Smooth muscle cell (in vitro differentiated cells): ENCODE measurements around the gene COL9A2. TPM values are rescaled to one million over a fixed set of nuclear protein-coding genes. Genes with fewer than 3 reads are reported as not detected.

Experiments
- DNase-seq: peaks from one replicate; lab custom pipeline; 2025; ENCODE audit not compliant: unreplicated experiment; lab: John Stamatoyannopoulos, UW
- H2AFZ ChIP-seq: fragments of 200-600 bp; sonication (generic); 2 replicates; pipeline ENCODE4 v1.6.0; 2016; ENCODE audit warnings: antibody characterized with exemption, low read depth, mild to moderate bottlenecking
- H3F3A ChIP-seq: fragments of 200-600 bp; sonication (generic); 2 replicates; pipeline ENCODE4 v1.6.0; 2017; ENCODE audit warnings: antibody characterized with exemption, low read depth
- H3K27ac ChIP-seq: fragments of 200-600 bp; sonication (generic); 2 replicates; pipeline ENCODE4 v1.5.1; 2016; ENCODE audit warnings: low read depth, mild to moderate bottlenecking
- H3K27me3 ChIP-seq: fragments of 200-600 bp; sonication (generic); 2 replicates; pipeline ENCODE4 v1.6.1; 2016; ENCODE audit warnings: low read depth, mild to moderate bottlenecking
- H3K36me3 ChIP-seq: fragments of 200-600 bp; sonication (generic); 2 replicates; pipeline ENCODE4 v1.5.1; 2016; ENCODE audit warnings: low read depth
- H3K4me1 ChIP-seq: fragments of 200-600 bp; sonication (generic); 2 replicates; pipeline ENCODE4 v1.5.1; 2016; ENCODE audit warnings: low read depth
- H3K4me2 ChIP-seq: fragments of 200-600 bp; sonication (generic); 2 replicates; pipeline ENCODE4 v1.6.0; 2016; ENCODE audit warnings: mild to moderate bottlenecking
- H3K4me3 ChIP-seq: fragments of 200-600 bp; sonication (generic); 2 replicates; pipeline ENCODE4 v1.5.1; 2016; ENCODE audit warnings: mild to moderate bottlenecking
- H3K79me2 ChIP-seq: fragments of 200-600 bp; sonication (generic); 2 replicates; pipeline ENCODE4 v1.6.0; 2016; ENCODE audit warnings: low read depth, mild to moderate bottlenecking
- H3K9ac ChIP-seq: fragments of 200-600 bp; sonication (generic); 2 replicates; pipeline ENCODE4 v1.6.0; 2016; ENCODE audit warnings: low read depth
- H3K9me3 ChIP-seq: fragments of 200-600 bp; sonication (generic); replicated peaks from 2 replicates; pipeline ENCODE4 v1.5.1; 2016; ENCODE audit warnings: low read depth
- H4K20me1 ChIP-seq: fragments of 200-600 bp; sonication (generic); 2 replicates; pipeline ENCODE4 v1.6.0; 2016; ENCODE audit warnings: low read depth
- CTCF ChIP-seq: fragments of 200-600 bp; sonication (generic); IDR thresholded peaks from 2 replicates; pipeline ENCODE4 v1.5.1; 2017; ENCODE audit warnings: borderline replicate concordance, mild to moderate bottlenecking, antibody characterized with exemption; ENCODE audit not compliant: insufficient read depth, poor library complexity, severe bottlenecking
- WGBS: methylation state at CpG from one replicate; pipeline ENCODE4 v1.1.7; 2016; ENCODE audit warnings: low lambda C conversion rate; 5-methylcytosine and 5-hydroxymethylcytosine counted together
- polyA plus RNA-seq: library from polyadenylated mRNA; unstranded; fragments of >200 nt; fragmentation: Nextera tagmentation; extraction: Ambion mirVana; gene quantifications from 2 replicates; pipeline ENCODE4 v1.2.1, GENCODE V29; 2016
- total RNA-seq: library from RNA; depleted of rRNA; stranded (reverse); fragments of >200 nt; gene quantifications from 2 replicates; pipeline ENCODE4 v1.2.3, GENCODE V29; 2014

COL9A2 gene
- total and polyA plus RNA-seq, 2 experiments from 2014 or later, result 8.0 to 24.5 TPM

GRCh38 chr1:40357625-40358024 lies 40.5 kb upstream of the COL9A2 start:
- Histone ChIP-seq H3K9me3 (peaks cover 16% of the 10 kb centered on the region), H4K20me1 (no peaks in the 10 kb centered on the region), H3K4me1 (no peaks in the 10 kb centered on the region), H3F3A (no peaks in the 10 kb centered on the region), H3K36me3 (no peaks in the 10 kb centered on the region), H3K4me3 (no peak overlapping the region), H3K79me2 (no peaks in the 10 kb centered on the region), H3K27ac (no peak overlapping the region), H2AFZ (no peak overlapping the region), H3K27me3 (no peaks in the 10 kb centered on the region), H3K9ac (no peak overlapping the region), H3K4me2 (no peak overlapping the region)
- DNase-seq, result no peak
- TF ChIP-seq CTCF, result no peak

GRCh38 chr1:40353082-40353481 lies 36.0 kb upstream of the COL9A2 start:
- Histone ChIP-seq H4K20me1 (no peaks in the 10 kb centered on the region), H3K4me3 (no peak overlapping the region), H2AFZ (no peak overlapping the region), H3K27ac (no peak overlapping the region), H3K79me2 (no peaks in the 10 kb centered on the region), H3K9me3 (peaks cover 5% of the 10 kb centered on the region), H3K36me3 (no peaks in the 10 kb centered on the region), H3K4me2 (no peak overlapping the region), H3K4me1 (no peaks in the 10 kb centered on the region), H3F3A (no peaks in the 10 kb centered on the region), H3K27me3 (no peaks in the 10 kb centered on the region), H3K9ac (no peak overlapping the region)
- 93% methylated on average over 3 of the region's 3 CpGs for WGBS
- no peak for TF ChIP-seq CTCF
- DNase-seq, result no peak

GRCh38 chr1:40352126-40352525 lies 35.0 kb upstream of the COL9A2 start:
- WGBS, result 91% methylated on average over 3 of the region's 3 CpGs
- Histone ChIP-seq H2AFZ (no peak overlapping the region), H3K9ac (no peak overlapping the region), H3K27me3 (no peaks in the 10 kb centered on the region), H3K36me3 (no peaks in the 10 kb centered on the region), H3K79me2 (no peaks in the 10 kb centered on the region), H3K4me2 (no peak overlapping the region), H3K9me3 (no peaks in the 10 kb centered on the region), H3K4me3 (no peak overlapping the region), H3K4me1 (no peaks in the 10 kb centered on the region), H4K20me1 (no peaks in the 10 kb centered on the region), H3K27ac (no peak overlapping the region), H3F3A (no peaks in the 10 kb centered on the region)
- TF ChIP-seq CTCF, result no peak
- DNase-seq, result no peak

GRCh38 chr1:40351124-40351523 lies 34.0 kb upstream of the COL9A2 start:
- Histone ChIP-seq H3K4me1 (no peaks in the 10 kb centered on the region), H3K79me2 (no peaks in the 10 kb centered on the region), H3K4me3 (no peak overlapping the region), H3F3A (no peaks in the 10 kb centered on the region), H4K20me1 (no peaks in the 10 kb centered on the region), H3K27ac (no peak overlapping the region), H3K4me2 (no peak overlapping the region), H2AFZ (no peak overlapping the region), H3K9ac (no peak overlapping the region), H3K36me3 (no peaks in the 10 kb centered on the region), H3K9me3 (no peaks in the 10 kb centered on the region), H3K27me3 (no peaks in the 10 kb centered on the region)
- DNase-seq, result no peak
- no peak for TF ChIP-seq CTCF
- 83% methylated on average over 2 of the region's 2 CpGs for WGBS
